HepG2 (cell line): ENCODE data around the gene GJB2. TPM values are rescaled to one million over a fixed set of nuclear protein-coding genes. Genes with fewer than 3 reads are reported as not detected.
A peak's percentile ranks its signal among the peaks of the same experiment; 100 is the strongest.

Source experiments
- CEBPB ChIP-seq: IDR thresholded peaks from 2 replicates; pipeline ENCODE4 v1.6.1; 2011; ENCODE audit warnings: low read depth, low read length, improper control_type of control experiment, borderline replicate concordance
- MAX ChIP-seq: IDR thresholded peaks from 2 replicates; pipeline ENCODE4 v1.6.1; 2012; ENCODE audit warnings: inconsistent platforms
- NRL ChIP-seq: sonication (generic); formaldehyde crosslinking; IDR thresholded peaks from 2 replicates; pipeline ENCODE4 v1.5.0; 2020; ENCODE audit warnings: missing genetic modification reagents, mild to moderate bottlenecking, moderate library complexity, borderline replicate concordance
- PHF8 ChIP-seq: sonication (generic); formaldehyde crosslinking; IDR thresholded peaks from 2 replicates; pipeline ENCODE4 v1.5.0; 2020; ENCODE audit warnings: missing genetic modification reagents
- RXRA ChIP-seq: sonication (generic); formaldehyde crosslinking; IDR thresholded peaks from 2 replicates; pipeline ENCODE4 v1.5.1; 2020; ENCODE audit warnings: missing genetic modification reagents
- ZNF784 ChIP-seq: sonication (generic); formaldehyde crosslinking; IDR thresholded peaks from 2 replicates; pipeline ENCODE4 v1.5.1; 2020; ENCODE audit warnings: missing genetic modification reagents, mild to moderate bottlenecking, borderline replicate concordance
- polyA plus RNA-seq, 8 experiments: library from polyadenylated mRNA; depleted of rRNA in 3 of 8; stranded (reverse) in 7 of 8; unstranded in 1 of 8; fragments of >200 nt; fragmentation: Illumina TruSeq in 4 of 8; extraction: Trizol in 4 of 8; gene quantifications; 2 replicates each; pipeline versions ENCODE4 v1.2.1 to v1.2.3, GENCODE V29; 2011 to 2016; ENCODE audit warnings: low read depth in 4 of 8, missing spikeins in 1 of 8, mixed read lengths in 1 of 8; ENCODE audit not compliant: insufficient read depth in 1 of 8
- total RNA-seq, 5 experiments: library from RNA; depleted of rRNA; stranded (reverse); fragments of >200 nt; fragmentation: Illumina TruSeq; extraction: Trizol; gene quantifications; 2 replicates each; pipeline ENCODE4 v1.2.3, GENCODE V29; 2016; ENCODE audit warnings: low read depth in 1 of 5
- TF ChIP-seq, protein P1 (sequence below): sonication (generic); formaldehyde crosslinking; IDR thresholded peaks from 2 replicates; pipeline ENCODE4 v1.5.1; 2020; ENCODE audit warnings: mild to moderate bottlenecking, moderate library complexity, missing genetic modification reagents

GJB2 gene
- total and polyA plus RNA-seq, 2 of the 13 experiments (the other 11 are each of a cell fraction or from before 2014, with no cell fraction given), result 0.15 to 0.18 TPM

GRCh38 chr13:20191311-20192157, 1.2 kb downstream of the GJB2 start (continued):
- TF ChIP-seq ZNF784 (CRISPR knock-in tag) (no peak), RXRA (CRISPR knock-in tag) (0 out of 2 replicates have a peak, but pooled peaks have one; percentile 47), PHF8 (0 out of 2 replicates have a peak, but pooled peaks have one; percentile 9), MAX (peak; percentile 8; the same call in 1 of the 2 replicates), NRL (CRISPR knock-in tag) (0 out of 2 replicates have a peak, but pooled peaks have one; percentile 64), CEBPB (no peak)
- TF ChIP-seq, protein P1, sequence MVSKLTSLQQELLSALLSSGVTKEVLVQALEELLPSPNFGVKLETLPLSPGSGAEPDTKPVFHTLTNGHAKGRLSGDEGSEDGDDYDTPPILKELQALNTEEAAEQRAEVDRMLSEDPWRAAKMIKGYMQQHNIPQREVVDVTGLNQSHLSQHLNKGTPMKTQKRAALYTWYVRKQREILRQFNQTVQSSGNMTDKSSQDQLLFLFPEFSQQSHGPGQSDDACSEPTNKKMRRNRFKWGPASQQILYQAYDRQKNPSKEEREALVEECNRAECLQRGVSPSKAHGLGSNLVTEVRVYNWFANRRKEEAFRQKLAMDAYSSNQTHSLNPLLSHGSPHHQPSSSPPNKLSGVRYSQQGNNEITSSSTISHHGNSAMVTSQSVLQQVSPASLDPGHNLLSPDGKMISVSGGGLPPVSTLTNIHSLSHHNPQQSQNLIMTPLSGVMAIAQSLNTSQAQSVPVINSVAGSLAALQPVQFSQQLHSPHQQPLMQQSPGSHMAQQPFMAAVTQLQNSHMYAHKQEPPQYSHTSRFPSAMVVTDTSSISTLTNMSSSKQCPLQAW (CRISPR knock-in tag), result peak; percentile 46; the same call in 1 of the 2 replicates
